ENCODE results near the gene RNF150.

DNA sequence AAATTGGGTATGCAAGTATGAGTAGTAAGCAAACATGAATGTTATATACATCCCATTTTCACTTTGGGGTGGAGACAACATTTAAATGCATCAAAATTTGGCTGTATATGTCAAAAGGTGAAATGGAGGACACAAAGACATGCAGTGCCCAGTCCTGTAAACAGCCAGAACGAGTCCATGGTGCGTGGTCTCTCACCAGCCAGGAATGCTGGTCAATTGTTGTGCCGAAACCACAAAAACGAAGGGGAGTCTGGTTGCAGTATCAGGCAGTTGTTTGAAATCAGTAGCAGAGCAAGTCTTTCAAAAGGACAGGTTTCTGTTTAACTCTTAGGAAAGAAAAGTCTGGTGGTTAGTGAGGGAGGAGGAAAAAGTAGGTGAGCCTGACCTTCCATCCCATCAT lies 22.3 kb upstream of the RNF150 start:
- TF ChIP-seq, protein P1, sequence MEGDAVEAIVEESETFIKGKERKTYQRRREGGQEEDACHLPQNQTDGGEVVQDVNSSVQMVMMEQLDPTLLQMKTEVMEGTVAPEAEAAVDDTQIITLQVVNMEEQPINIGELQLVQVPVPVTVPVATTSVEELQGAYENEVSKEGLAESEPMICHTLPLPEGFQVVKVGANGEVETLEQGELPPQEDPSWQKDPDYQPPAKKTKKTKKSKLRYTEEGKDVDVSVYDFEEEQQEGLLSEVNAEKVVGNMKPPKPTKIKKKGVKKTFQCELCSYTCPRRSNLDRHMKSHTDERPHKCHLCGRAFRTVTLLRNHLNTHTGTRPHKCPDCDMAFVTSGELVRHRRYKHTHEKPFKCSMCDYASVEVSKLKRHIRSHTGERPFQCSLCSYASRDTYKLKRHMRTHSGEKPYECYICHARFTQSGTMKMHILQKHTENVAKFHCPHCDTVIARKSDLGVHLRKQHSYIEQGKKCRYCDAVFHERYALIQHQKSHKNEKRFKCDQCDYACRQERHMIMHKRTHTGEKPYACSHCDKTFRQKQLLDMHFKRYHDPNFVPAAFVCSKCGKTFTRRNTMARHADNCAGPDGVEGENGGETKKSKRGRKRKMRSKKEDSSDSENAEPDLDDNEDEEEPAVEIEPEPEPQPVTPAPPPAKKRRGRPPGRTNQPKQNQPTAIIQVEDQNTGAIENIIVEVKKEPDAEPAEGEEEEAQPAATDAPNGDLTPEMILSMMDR (IDR thresholded peaks at IDR 0.05; ENCODE audit: insufficient read depth, low read length) = no peak
- TF ChIP-seq POLR2AphosphoS5 (IDR thresholded peaks at IDR 0.05; ENCODE audit: low read depth) (no peak), SPI1 (IDR thresholded peaks at IDR 0.05; ENCODE audit: borderline replicate concordance, low read depth) (no peak)
